Liver (tissue), 3 donors: ENCODE results near the gene NHP2.

Source experiments
- EGR1 ChIP-seq, 2 donors: IDR thresholded peaks; 2 replicates each; pipeline ENCODE4 v1.6.1; 2016 to 2018; ENCODE audit warnings: antibody characterized with exemption in 2 of 2, low read depth in 2 of 2
- FOXA1 ChIP-seq: IDR thresholded peaks from 2 replicates; pipeline ENCODE4 v1.6.1; 2016; ENCODE audit warnings: antibody characterized with exemption
- TF ChIP-seq, protein P1 (sequence below): fragments of 150-350 bp; IDR thresholded peaks from 2 replicates; pipeline ENCODE4 v1.5.1; 2017; ENCODE audit warnings: improper control_type of control experiment, low read depth, low read length; ENCODE audit not compliant: missing input control
- TF ChIP-seq, protein P2 (sequence below): IDR thresholded peaks from 2 replicates; pipeline ENCODE4 v1.6.1; 2016; ENCODE audit warnings: antibody characterized with exemption, mild to moderate bottlenecking
- donor health status: healthy.
- donor health status: healthy.

DNA sequence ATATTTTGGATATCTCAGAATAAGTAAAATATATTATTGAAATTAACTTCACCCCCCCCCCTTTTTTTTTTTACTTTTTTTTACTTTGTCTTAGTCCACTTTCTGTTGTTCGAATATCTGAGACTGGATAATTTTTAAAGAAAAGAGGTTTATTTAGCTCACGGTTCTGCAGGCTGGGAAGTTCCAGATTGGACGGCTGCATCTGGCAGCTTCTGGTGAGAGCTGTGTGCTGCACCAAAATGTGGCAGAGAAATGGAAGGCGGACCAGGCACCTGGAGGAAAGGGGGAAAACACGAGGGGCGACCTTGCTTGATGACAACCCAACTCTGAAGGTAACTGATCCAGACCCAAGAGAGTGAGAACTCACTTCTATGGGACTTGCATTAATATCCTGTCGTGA is 39.1 kb upstream of the NHP2 start:
- TF ChIP-seq, protein P1, sequence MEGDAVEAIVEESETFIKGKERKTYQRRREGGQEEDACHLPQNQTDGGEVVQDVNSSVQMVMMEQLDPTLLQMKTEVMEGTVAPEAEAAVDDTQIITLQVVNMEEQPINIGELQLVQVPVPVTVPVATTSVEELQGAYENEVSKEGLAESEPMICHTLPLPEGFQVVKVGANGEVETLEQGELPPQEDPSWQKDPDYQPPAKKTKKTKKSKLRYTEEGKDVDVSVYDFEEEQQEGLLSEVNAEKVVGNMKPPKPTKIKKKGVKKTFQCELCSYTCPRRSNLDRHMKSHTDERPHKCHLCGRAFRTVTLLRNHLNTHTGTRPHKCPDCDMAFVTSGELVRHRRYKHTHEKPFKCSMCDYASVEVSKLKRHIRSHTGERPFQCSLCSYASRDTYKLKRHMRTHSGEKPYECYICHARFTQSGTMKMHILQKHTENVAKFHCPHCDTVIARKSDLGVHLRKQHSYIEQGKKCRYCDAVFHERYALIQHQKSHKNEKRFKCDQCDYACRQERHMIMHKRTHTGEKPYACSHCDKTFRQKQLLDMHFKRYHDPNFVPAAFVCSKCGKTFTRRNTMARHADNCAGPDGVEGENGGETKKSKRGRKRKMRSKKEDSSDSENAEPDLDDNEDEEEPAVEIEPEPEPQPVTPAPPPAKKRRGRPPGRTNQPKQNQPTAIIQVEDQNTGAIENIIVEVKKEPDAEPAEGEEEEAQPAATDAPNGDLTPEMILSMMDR: no peak
- TF ChIP-seq, protein P2, sequence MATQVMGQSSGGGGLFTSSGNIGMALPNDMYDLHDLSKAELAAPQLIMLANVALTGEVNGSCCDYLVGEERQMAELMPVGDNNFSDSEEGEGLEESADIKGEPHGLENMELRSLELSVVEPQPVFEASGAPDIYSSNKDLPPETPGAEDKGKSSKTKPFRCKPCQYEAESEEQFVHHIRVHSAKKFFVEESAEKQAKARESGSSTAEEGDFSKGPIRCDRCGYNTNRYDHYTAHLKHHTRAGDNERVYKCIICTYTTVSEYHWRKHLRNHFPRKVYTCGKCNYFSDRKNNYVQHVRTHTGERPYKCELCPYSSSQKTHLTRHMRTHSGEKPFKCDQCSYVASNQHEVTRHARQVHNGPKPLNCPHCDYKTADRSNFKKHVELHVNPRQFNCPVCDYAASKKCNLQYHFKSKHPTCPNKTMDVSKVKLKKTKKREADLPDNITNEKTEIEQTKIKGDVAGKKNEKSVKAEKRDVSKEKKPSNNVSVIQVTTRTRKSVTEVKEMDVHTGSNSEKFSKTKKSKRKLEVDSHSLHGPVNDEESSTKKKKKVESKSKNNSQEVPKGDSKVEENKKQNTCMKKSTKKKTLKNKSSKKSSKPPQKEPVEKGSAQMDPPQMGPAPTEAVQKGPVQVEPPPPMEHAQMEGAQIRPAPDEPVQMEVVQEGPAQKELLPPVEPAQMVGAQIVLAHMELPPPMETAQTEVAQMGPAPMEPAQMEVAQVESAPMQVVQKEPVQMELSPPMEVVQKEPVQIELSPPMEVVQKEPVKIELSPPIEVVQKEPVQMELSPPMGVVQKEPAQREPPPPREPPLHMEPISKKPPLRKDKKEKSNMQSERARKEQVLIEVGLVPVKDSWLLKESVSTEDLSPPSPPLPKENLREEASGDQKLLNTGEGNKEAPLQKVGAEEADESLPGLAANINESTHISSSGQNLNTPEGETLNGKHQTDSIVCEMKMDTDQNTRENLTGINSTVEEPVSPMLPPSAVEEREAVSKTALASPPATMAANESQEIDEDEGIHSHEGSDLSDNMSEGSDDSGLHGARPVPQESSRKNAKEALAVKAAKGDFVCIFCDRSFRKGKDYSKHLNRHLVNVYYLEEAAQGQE: no peak
- TF ChIP-seq FOXA1 (no peak), EGR1 (IDR thresholded peaks at IDR 0.05; ENCODE audit: low read depth in 2 of 2) (no peak)
